GM23248 (cell line): ENCODE results near the gene TRIM62. TPM values are rescaled to one million over a fixed set of nuclear protein-coding genes. Genes with fewer than 3 reads are reported as not detected.
"Not testable (repeated sequence)": the region's sequence is repeated elsewhere in the genome, so short reads cannot be mapped to it uniquely, and the experiment has no call there.

Source experiments
- DNase-seq: peaks from one replicate; pipeline ENCODE4 v3.0.0-alpha.2; 2015
- H2AFZ ChIP-seq: fragments of 200-600 bp; sonication (generic); 2 replicates; pipeline ENCODE4 v1.6.1; 2016; ENCODE audit warnings: antibody characterized with exemption
- H3F3A ChIP-seq: fragments of 200-600 bp; sonication (generic); 2 replicates; pipeline ENCODE4 v1.6.1; 2016; ENCODE audit warnings: mild to moderate bottlenecking, antibody characterized with exemption, mixed run types; ENCODE audit not compliant: insufficient read depth
- H3K27ac ChIP-seq: fragments of 200-600 bp; sonication (generic); 2 replicates; pipeline ENCODE4 v1.5.1; 2016; ENCODE audit warnings: mild to moderate bottlenecking
- H3K27me3 ChIP-seq: fragments of 200-600 bp; sonication (generic); replicated peaks from 2 replicates; pipeline ENCODE4 v1.6.1; 2016; ENCODE audit warnings: mild to moderate bottlenecking; ENCODE audit not compliant: insufficient read depth
- H3K36me3 ChIP-seq: fragments of 200-600 bp; sonication (generic); 2 replicates; pipeline ENCODE4 v1.6.1; 2016; ENCODE audit warnings: low read depth, mild to moderate bottlenecking
- H3K4me1 ChIP-seq: fragments of 200-600 bp; sonication (generic); 2 replicates; pipeline ENCODE4 v1.6.1; 2016; ENCODE audit warnings: mild to moderate bottlenecking; ENCODE audit not compliant: insufficient read depth
- H3K4me2 ChIP-seq: fragments of 200-600 bp; sonication (generic); one replicate; pipeline ENCODE4 v1.6.1; 2016; ENCODE audit warnings: mild to moderate bottlenecking; ENCODE audit not compliant: unreplicated experiment
- H3K4me3 ChIP-seq: fragments of 200-600 bp; sonication (generic); 2 replicates; pipeline ENCODE4 v1.5.1; 2016; ENCODE audit warnings: mild to moderate bottlenecking
- H3K79me2 ChIP-seq: fragments of 200-600 bp; sonication (generic); 2 replicates; pipeline ENCODE4 v1.6.1; 2016; ENCODE audit warnings: mild to moderate bottlenecking; ENCODE audit not compliant: insufficient read depth
- H3K9ac ChIP-seq: fragments of 200-600 bp; sonication (generic); 2 replicates; pipeline ENCODE4 v1.6.1; 2016; ENCODE audit warnings: mild to moderate bottlenecking
- H3K9me2 ChIP-seq: fragments of 200-600 bp; sonication (generic); 2 replicates; pipeline ENCODE4 v1.6.1; 2016; ENCODE audit warnings: mixed run types, mild to moderate bottlenecking, moderate library complexity; ENCODE audit not compliant: insufficient read depth
- H3K9me3 ChIP-seq: fragments of 200-600 bp; sonication (generic); one replicate; pipeline ENCODE4 v1.6.1; 2017; ENCODE audit warnings: low read depth
- H4K20me1 ChIP-seq: fragments of 200-600 bp; sonication (generic); 2 replicates; pipeline ENCODE4 v1.6.0; 2016; ENCODE audit not compliant: insufficient read depth
- EZH2 ChIP-seq: fragments of 200-600 bp; sonication (generic); IDR thresholded peaks from 2 replicates; pipeline ENCODE4 v1.6.1; 2018; ENCODE audit warnings: antibody characterized with exemption, mild to moderate bottlenecking; ENCODE audit not compliant: insufficient read depth, poor library complexity, severe bottlenecking
- EZH2phosphoT487 ChIP-seq: fragments of 200-600 bp; sonication (generic); IDR thresholded peaks from 2 replicates; pipeline ENCODE4 v1.6.1; 2018; ENCODE audit warnings: antibody characterized with exemption, moderate library complexity, mild to moderate bottlenecking, low read depth; ENCODE audit not compliant: insufficient read depth
- WGBS, 2 experiments: methylation state at CpG; one replicate each; pipeline ENCODE4 v1.1.6; 2015 to 2017; ENCODE audit warnings: low lambda C conversion rate in 2 of 2, low coverage in 1 of 2; ENCODE audit errors: missing lambda C conversion rate in 2 of 2; 5-methylcytosine and 5-hydroxymethylcytosine counted together
- in situ Hi-C: fragments of 300-500 bp; cut with MboI; formaldehyde crosslinking; loops from 2 replicates; pipeline ENCODE4 v1.15.0; 2020
- polyA plus RNA-seq: library from polyadenylated mRNA; unstranded; fragments of >200 nt; fragmentation: Nextera tagmentation; extraction: Ambion mirVana; gene quantifications from 2 replicates; pipeline ENCODE4 v1.2.1, GENCODE V29; 2016
- total RNA-seq: library from RNA; depleted of rRNA; stranded (reverse); fragments of >200 nt; shearing (Covaris generic); gene quantifications from 2 replicates; pipeline ENCODE4 v1.2.3, GENCODE V29; 2014

TRIM62 gene
- total and polyA plus RNA-seq, 2 experiments from 2014 or later, result 2.0 to 2.6 TPM

- TF ChIP-seq EZH2phosphoT487 (no peak), EZH2 (no peak)
- in situ Hi-C loops, result no loop called here
- no peaks in the 10 kb centered on the region for H3K36me3 ChIP-seq
Measured at GRCh38 chr1:33118274-33118673, 63.6 kb downstream of the TRIM62 start.

GRCh38 chr1:33117440-33118085, 64.3 kb downstream of the TRIM62 start:
- 82 to 83% methylated on average over 12 to 13 of the region's 13 CpGs for WGBS, 2 experiments

More at GRCh38 chr1:33118274-33118673, 63.6 kb downstream of the TRIM62 start:
- Histone ChIP-seq H3K9me3 (no peaks in the 10 kb centered on the region), H3K4me2 (no peak overlapping the region), H3K27me3 (no peaks in the 10 kb centered on the region), H3K27ac (no peak overlapping the region), H3K9ac (no peak overlapping the region), H3F3A (peaks cover 5% of the 10 kb centered on the region; the same call in 1 of the 2 replicates), H4K20me1 (no peaks in the 10 kb centered on the region), H3K79me2 (no peaks in the 10 kb centered on the region), H3K9me2 (no peaks in the 10 kb centered on the region), H3K4me3 (no peak overlapping the region), H2AFZ (no peak overlapping the region), H3K4me1 (no peaks in the 10 kb centered on the region)
- no peak for DNase-seq
- 66 to 74% methylated on average over 4 of the region's 4 CpGs for WGBS, 2 experiments

GRCh38 chr1:33111965-33112364, 69.9 kb downstream of the TRIM62 start:
- H3K4me3 ChIP-seq, result no peak overlapping the region
- no peak overlapping the region for H3K27ac ChIP-seq
- no peaks in the 10 kb centered on the region for H3F3A ChIP-seq
- H3K36me3 ChIP-seq, result peaks cover 4% of the 10 kb centered on the region; the same call in 1 of the 2 replicates
- H3K4me1 ChIP-seq, result no peaks in the 10 kb centered on the region
- WGBS, 2 experiments, result 51 to 62% methylated on average over 3 of the region's 3 CpGs
- no peaks in the 10 kb centered on the region for H3K79me2 ChIP-seq
- DNase-seq, result peak; percentile 48
- no peaks in the 10 kb centered on the region for H3K27me3 ChIP-seq
- H4K20me1 ChIP-seq, result no peaks in the 10 kb centered on the region
- in situ Hi-C loops, result no loop called here
- TF ChIP-seq EZH2phosphoT487, result no peak
- no peak for TF ChIP-seq EZH2
- H3K4me2 ChIP-seq, result no peak overlapping the region
- H3K9me3 ChIP-seq, result no peaks in the 10 kb centered on the region
- H3K9me2 ChIP-seq, result no peaks in the 10 kb centered on the region
- H3K9ac ChIP-seq, result no peak overlapping the region
- H2AFZ ChIP-seq, result no peak overlapping the region

More at GRCh38 chr1:33117440-33118085, 64.3 kb downstream of the TRIM62 start:
- H3K4me2 ChIP-seq, result no peak overlapping the region
- H3K4me3 ChIP-seq, result no peak overlapping the region
- H2AFZ ChIP-seq, result no peak overlapping the region
- H3K27ac ChIP-seq, result no peak overlapping the region
- H3K4me1 ChIP-seq, result no peaks in the 10 kb centered on the region
- no peaks in the 10 kb centered on the region for H3K36me3 ChIP-seq
- H3K9ac ChIP-seq, result no peak overlapping the region
- no peak for DNase-seq
- no peaks in the 10 kb centered on the region for H4K20me1 ChIP-seq
- H3K79me2 ChIP-seq, result no peaks in the 10 kb centered on the region
- H3K9me3 ChIP-seq, result no peaks in the 10 kb centered on the region
- H3F3A ChIP-seq, result no peaks in the 10 kb centered on the region
- H3K27me3 ChIP-seq, result no peaks in the 10 kb centered on the region
- no peak for TF ChIP-seq EZH2phosphoT487
- TF ChIP-seq EZH2, result no peak
- no peaks in the 10 kb centered on the region for H3K9me2 ChIP-seq
- in situ Hi-C loops, result no loop called here

GRCh38 chr1:33110477-33110876, 71.4 kb downstream of the TRIM62 start:
- H3K9me3 ChIP-seq, result no peaks in the 10 kb centered on the region
- no peaks in the 10 kb centered on the region for H3K79me2 ChIP-seq
- H4K20me1 ChIP-seq, result no peaks in the 10 kb centered on the region
- H3K4me3 ChIP-seq, result no peak overlapping the region
- H3K4me1 ChIP-seq, result no peaks in the 10 kb centered on the region
- no peak overlapping the region for H3K9ac ChIP-seq
- TF ChIP-seq EZH2phosphoT487 (no peak), EZH2 (no peak)
- H3K36me3 ChIP-seq, result peaks cover 4% of the 10 kb centered on the region; the same call in 1 of the 2 replicates
- H3K9me2 ChIP-seq, result no peaks in the 10 kb centered on the region
- DNase-seq, result no peak
- H3K27ac ChIP-seq, result no peak overlapping the region
- H3K4me2 ChIP-seq, result no peak overlapping the region
- in situ Hi-C loops, result no loop called here
- H3F3A ChIP-seq, result no peaks in the 10 kb centered on the region
- H2AFZ ChIP-seq, result no peak overlapping the region
- H3K27me3 ChIP-seq, result no peaks in the 10 kb centered on the region

GRCh38 chr1:33100119-33100415, 81.8 kb downstream of the TRIM62 start:
- Histone ChIP-seq H3K4me3 (0 out of 2 replicates have a peak overlapping the region, but pooled peaks have one; percentile 28), H3K4me1 (peaks cover 33% of the 10 kb centered on the region), H3F3A (peaks cover 27% of the 10 kb centered on the region), H2AFZ (peak overlapping the region; percentile 55), H3K9ac (peak overlapping the region; percentile 60), H3K4me2 (peak overlapping the region; percentile 64), H3K27ac (peak overlapping the region; percentile 94)
- in situ Hi-C loops, H3K9me3 ChIP-seq, H3K36me3 ChIP-seq, H3K79me2 ChIP-seq, DNase-seq, H3K27me3 ChIP-seq, H3K9me2 ChIP-seq, H4K20me1 ChIP-seq: not testable (repeated sequence)
- 88 to 89% methylated on average over 4 of the region's 4 CpGs for WGBS, 2 experiments
